SHP77 treated with DMSO at 0.1 percent for 48 hours (cell line): ENCODE measurements around the gene MDM1.

Experiments used
- DNase-seq: peaks from one replicate; lab custom pipeline; 2025; lab: John Stamatoyannopoulos, UW

Gene MDM1

DNA sequence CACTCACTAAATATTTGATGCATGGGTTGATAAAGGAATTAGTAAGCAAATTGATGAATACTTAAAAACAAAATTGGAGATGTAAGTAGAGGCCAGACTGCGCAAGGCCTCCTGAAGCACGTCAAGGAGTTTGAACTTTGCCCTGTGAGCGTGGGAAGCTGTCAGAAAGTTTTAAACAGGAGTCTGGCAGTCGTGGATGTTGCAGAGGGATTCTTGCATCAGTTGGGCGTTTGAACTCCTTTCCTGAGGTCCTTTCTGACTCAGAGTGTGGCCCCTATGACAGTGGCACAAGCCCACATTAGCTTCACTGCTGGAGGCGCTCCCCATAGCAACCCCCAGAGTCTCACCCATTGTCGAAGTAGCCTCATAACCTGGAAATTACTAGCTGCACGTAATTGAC is 60.8 kb downstream of the MDM1 start:
- DNase-seq: no peak

DNA sequence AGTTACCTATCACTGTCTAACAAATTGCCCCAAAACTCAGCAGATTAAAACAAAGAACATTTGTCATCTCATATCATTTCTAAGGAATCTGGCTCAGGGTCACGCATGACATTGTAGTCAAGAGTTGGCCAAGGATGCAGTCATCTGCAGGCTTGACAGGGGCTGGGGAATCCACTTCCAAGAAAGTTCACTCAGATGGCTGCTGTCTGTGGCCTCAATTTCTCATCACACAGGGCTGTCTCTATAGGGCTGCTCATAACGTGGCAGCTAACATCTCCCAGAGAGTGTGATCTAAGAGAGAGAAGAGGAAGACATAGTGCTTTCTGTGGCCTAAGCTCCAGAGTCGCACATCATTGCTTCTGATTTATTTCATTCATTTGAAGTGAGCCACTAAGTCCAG is 61.8 kb downstream of the MDM1 start:
- DNase-seq: no peak

GRCh38 chr12:68269779-68270178 is 62.4 kb downstream of the MDM1 start:
- DNase-seq: no peak

GRCh38 chr12:68268967-68269366 is 63.2 kb downstream of the MDM1 start:
- DNase-seq: no peak

DNA sequence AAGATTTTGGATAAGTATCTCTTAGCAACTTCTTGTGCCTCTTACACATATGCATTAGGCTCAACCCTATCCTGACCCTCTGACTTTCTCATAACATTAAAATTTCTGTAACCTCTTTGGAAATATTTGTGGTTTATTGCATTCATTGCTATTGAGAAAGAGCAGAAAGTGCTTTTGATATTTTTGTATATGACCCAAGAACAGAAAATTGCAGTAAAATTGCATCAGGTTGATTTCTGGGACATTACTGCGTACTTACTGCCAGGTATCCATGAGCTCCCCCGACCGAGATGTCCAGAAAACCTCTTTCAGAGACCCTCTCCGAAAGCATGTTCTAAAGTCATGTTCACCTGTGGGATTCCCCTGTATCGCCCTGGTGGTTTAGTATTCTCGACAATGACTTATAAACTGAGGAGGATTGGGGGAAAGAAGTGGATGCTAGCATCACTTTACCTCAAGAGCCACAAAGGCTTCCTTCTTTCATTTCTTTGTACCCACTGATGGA is 64.2 kb downstream of the MDM1 start:
- DNase-seq: no peak

DNA sequence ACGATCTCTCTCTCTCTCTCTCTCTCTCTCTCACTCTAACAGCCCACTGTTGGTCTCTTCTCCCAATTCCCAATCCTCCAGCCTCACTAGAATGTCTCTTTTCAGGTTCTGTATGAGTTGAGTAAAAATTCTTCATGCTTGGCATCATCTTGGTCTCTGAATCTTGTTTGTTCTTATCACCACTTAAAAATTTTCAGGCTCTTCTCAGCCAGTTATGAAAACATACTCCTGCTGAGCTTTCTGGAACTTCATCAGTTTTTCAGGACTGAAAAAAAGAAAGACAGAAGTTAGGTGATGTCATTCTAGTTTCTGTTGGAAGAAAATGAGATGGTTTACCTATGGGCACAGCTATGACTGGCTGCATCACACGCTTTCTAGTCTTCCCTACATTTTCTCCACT is 67.3 kb downstream of the MDM1 start:
- no peak for DNase-seq

- DNase-seq: no peak
These were observed 67.9 kb downstream of the MDM1 start for GRCh38 chr12:68264158-68264855.

DNA sequence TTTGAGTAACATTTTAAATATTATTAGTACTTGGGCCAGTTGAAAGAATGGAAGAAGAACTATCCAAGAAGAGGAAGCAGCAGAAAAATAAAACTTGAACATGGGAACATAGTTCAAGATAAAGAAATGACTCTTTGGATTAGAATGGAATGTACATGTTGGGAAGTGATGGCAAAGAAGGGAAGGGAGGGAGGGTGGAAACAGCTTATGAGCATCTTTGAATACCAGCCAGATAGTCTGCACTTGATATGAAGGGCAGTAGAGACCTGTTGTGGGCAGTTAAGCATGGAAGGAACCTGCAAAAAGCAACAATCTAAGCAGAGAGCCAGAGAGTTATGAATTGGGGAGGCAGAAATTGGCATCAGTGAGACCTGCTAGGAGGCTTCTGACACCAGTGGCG is 68.8 kb downstream of the MDM1 start:
- DNase-seq: no peak

DNA sequence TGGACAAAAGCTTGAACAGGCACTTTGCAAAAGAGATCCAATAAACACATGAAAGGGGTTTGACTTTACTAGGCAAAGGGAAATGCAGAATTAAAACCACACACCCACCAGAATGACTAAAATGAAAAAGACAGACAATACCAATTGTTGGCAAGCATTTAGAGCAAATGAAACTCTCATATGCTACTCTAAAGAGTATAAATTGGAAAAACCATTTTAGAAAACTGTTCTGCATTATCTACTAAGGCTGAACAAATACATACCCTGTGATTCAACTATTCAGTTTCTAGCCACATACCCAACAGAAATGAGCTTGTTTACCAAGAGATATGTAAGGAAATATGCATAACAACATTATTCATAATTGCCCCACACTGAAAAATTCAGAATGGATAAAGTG is 70.3 kb downstream of the MDM1 start:
- DNase-seq: no peak

- DNase-seq: no peak
These were observed 72.0 kb downstream of the MDM1 start for GRCh38 chr12:68260153-68260552.

DNA sequence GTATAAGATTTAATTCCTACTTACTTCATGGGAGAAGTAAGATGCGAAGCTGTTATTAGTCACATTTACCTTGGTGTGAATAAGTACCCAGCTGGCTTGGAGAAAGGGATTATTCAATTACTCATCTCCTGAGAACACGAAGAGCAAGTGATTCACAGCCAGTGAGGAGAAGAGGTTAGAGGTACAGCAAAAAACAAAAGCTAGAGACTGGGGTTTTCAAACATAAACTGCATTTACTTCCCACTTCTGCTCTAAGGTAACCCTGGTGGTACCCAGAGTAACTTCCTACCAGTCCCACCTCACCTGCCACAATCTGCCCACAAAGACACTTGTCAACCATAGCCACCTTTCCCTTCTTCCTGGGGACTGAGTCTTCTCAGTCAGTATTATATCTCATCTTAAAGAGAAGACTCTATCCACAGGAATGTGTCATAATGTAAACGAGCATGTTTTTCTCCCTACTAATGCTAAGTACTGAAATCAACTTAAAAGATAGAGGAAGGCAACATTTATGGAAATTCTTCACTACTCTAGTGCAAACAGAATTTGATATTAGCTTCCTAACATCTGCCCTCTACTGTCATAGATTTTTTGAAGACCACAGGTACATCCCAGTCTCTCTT is 72.7 kb downstream of the MDM1 start:
- DNase-seq: no peak

DNA sequence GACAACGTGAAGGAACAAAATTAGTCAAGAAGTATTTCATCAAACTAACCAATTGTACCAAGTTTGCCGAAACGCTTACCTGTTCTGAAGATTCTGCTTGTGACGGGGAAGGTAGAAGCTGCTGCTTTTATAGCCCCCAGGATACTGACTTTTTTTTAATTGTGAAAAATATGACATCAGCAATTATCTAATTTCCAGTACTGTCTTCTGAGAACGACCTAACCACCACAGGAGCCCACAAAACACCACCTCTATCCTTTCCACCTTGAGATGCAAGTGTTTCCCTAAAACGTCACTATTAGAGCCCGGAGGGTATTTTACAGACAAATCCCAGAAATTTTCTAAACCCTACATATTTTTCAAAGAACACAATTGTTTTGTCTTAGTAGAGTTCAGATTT is 78.7 kb downstream of the MDM1 start, which contains the start of gene IL22:
Gene IL22, minus strand, starts transcription at position 101 of the 400 bp plus-strand sequence. CDS start 156 bp downstream, outside the sequence.
- no peak for DNase-seq

DNA sequence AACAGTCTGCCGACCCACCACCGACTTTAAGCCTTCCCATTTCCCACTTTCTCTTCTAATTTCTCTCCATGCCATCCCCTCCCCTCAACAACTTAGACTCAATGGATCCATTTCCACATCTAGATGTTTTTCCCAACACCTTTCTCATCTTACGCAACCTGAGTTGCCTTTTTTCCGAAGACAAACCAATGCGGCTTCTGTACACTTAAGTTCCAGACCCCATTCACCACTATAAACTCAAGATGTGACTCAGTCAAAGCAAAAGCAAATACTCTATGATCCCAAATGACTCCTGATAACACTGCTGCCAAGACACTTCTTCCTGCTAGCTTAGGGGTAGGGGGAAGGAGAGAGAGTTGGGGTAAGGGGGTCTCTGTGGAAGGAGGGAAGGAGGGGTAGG is 80.1 kb downstream of the MDM1 start:
- no peak for DNase-seq

DNA sequence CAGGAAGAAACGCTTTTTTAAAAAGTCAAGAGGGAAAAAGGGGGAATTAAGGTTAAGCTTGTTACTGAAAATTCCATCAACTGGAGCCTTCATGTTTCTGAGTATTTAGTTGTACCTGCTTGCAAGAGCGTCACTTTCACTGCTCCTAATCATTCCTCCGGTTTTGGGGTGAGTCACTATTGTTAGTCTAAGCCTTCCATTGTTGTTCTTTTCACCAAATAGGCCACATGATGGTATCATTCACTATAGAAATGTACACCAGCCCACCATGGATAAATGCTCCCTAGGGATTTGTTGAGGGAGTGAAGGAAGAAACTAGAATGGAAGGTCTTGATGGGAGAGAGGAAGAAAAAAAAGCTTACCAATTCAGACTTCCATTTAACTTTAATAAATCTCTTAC is 81.7 kb downstream of the MDM1 start:
- no peak for DNase-seq

DNA sequence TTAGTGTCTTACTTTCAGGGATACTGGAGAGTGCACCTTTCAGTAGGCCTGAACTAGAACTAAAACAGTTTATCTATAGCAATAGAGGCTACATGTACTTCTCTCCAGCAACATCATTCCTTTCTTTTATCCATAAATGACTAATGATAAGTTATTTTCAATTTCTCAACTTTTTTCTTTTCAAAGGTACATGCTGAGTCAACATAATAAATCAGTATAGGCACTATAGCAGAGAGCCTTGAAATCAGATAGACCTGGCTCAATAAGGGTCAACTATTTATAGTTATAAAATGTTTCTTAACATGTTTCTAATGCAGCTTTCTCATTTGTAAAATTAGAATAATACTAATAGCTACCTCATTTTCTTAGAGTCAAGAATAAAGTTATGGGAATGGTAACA is 84.4 kb downstream of the MDM1 start:
- DNase-seq: no peak

GRCh38 chr12:68246350-68246749 is 85.8 kb downstream of the MDM1 start:
- DNase-seq: no peak

- DNase-seq: no peak
These were observed 86.8 kb downstream of the MDM1 start for GRCh38 chr12:68245180-68246021.
